GM13976 (cell line): Measurements from ENCODE around the gene HHIP.

Experiments used
- DNase-seq: peaks from one replicate; pipeline ENCODE4 v3.0.0; 2012; ENCODE audit warnings: low spot score
- in situ Hi-C: fragments of 300-500 bp; cut with MboI; formaldehyde crosslinking; loops from one replicate; pipeline ENCODE4 v1.12.0; 2022; ENCODE audit warnings: low sequenced_read_pairs, mixed read lengths, inconsistent platforms; ENCODE audit not compliant: unreplicated experiment
- TF ChIP-seq, protein P1 (sequence below): IDR thresholded peaks from 2 replicates; pipeline ENCODE4 v1.5.1; 2012; ENCODE audit warnings: borderline replicate concordance, mild to moderate bottlenecking; ENCODE audit not compliant: insufficient read depth; ENCODE audit errors: extremely low read depth, missing control alignments, control extremely low read depth

Gene HHIP

DNA sequence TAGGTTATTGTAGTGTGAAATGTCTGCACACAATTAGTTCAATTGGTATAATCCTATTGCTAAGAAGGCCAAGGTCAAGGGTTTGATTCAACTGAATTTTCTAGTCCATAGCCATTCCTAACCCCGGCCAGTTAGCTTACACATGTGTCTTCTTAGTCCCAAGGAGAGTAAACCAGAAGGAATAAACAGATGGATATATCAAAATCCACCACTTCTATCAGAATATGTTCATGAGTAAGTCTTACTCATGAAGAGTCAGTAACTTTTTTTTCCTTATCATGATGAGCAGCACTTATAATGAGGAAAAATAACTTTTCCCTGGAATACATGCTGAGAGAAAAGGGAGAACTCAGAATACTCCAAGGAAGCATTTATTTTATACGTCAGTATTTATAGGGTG lies 9.5 kb downstream of the HHIP start:
- in situ Hi-C loops = no loop called here
- TF ChIP-seq, protein P1, sequence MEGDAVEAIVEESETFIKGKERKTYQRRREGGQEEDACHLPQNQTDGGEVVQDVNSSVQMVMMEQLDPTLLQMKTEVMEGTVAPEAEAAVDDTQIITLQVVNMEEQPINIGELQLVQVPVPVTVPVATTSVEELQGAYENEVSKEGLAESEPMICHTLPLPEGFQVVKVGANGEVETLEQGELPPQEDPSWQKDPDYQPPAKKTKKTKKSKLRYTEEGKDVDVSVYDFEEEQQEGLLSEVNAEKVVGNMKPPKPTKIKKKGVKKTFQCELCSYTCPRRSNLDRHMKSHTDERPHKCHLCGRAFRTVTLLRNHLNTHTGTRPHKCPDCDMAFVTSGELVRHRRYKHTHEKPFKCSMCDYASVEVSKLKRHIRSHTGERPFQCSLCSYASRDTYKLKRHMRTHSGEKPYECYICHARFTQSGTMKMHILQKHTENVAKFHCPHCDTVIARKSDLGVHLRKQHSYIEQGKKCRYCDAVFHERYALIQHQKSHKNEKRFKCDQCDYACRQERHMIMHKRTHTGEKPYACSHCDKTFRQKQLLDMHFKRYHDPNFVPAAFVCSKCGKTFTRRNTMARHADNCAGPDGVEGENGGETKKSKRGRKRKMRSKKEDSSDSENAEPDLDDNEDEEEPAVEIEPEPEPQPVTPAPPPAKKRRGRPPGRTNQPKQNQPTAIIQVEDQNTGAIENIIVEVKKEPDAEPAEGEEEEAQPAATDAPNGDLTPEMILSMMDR = no peak
- DNase-seq = no peak

DNA sequence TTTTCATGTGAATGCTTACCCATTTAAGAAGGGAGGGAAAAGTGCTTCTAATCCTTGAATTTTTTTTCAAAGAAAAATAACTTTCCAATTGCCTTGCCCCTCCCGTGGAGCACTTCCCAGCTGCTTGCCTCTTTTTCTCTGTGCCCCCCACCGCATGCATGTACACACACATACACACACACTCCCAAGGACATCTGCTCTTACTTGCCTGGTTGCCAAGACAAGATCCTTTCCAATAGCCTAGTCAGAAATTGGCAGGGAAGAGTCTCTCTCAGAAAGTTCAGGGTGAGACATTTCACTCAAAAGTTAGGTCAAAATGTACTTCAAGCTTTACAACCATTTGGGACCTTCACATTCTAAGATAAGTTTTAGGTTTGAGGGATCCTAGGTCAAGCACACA lies 10.9 kb downstream of the HHIP start:
- in situ Hi-C loops = no loop called here

DNA sequence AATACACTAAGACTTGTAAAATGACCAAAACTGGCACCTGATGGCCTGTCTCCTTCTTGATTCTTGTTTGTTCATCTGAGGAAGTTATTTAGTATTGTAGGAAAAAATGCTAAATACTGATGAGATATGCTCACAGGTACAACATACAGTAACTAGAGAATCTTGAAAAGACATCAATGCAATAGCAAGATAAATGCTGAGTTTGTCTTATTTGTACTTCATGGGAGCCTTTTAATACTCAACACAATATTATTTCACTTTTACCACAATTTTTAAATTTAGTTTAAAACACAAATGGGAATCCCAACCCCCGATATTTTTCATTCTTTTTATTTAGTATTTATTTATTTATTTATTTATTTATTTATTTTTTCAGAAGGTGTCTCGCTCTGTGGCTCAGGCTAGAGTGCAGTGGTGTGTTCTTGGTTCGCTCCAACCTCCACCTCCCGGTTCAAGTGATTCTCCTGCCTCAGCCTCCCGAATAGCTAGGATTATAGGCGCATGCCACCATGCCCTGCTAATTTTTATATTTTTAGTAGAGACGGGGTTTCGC lies 12.1 kb downstream of the HHIP start:
- TF ChIP-seq, protein P1 = no peak
- in situ Hi-C loops = no loop called here

More for the DNA sequence above, 10.9 kb downstream of the HHIP start:
- TF ChIP-seq, protein P1 = no peak
- no peak for DNase-seq

DNA sequence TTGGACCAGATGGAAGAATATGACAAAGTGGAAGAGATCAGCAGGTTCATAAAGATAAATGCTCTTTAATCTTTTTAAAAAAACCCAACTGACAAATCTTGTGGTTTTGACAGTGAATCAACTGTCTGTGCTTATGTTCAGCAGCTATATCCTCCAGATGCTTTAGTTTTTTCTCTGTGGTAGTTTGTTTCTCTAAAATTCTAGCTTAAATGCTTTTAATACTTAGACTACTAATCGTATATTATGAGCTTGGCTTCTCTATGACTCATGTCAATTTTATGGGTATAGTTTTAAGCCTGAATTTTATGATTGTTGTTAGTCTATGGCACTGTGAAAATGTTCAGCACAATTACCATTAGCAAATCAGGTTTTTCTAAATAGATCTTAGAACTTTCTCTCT lies 12.9 kb downstream of the HHIP start:
- no peak for DNase-seq
- TF ChIP-seq, protein P1 = no peak

More for the DNA sequence above, 12.1 kb downstream of the HHIP start:
- no peak for DNase-seq

DNA sequence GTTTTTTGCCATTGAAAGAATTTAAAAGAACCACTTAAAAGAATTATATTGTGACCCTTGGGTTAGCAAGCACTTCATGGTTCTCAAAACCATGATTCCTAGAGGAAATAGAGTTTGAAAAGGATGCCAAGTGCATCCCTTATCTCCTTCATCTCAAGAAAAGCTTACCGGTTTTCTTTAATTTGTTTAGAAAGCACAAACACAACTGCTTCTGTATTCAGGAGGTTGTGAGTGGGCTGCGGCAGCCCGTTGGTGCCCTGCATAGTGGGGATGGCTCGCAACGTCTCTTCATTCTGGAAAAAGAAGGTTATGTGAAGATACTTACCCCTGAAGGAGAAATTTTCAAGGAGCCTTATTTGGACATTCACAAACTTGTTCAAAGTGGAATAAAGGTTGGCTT lies 13.5 kb downstream of the HHIP start:
- TF ChIP-seq, protein P1 = no peak
- in situ Hi-C loops = no loop called here
- no peak for DNase-seq

More for the DNA sequence above, 12.9 kb downstream of the HHIP start:
- in situ Hi-C loops = no loop called here

DNA sequence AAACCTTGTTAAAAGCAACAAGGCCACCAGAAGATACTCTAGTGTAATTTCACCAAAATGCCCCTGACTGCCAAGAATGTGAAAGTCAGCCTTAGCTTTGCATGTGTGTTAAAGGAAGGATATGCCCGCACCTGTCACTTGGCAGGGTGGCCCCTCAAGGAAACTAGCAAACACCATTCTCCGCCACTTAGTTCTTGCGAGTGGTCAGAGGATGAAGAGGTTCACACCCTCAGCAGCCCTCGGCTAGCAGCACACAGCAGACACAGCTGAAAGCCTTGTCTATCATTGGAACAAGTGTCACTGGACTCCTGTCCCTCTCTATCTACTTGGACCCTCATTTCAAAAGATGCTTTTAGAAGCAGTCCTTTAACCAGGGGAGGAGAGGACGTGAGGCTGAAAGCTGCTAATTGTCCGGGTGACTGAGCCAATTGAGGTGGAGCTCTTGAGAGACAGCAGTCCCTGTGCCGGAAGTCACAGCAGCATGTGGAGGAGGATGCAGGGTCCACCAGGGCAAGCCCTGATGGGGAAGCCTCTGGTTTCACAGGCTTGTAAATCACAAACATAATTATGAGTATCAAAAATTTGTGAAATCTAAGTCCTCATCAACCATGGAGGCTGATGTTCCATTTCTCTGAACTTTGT lies 18.0 kb downstream of the HHIP start:
- in situ Hi-C loops = no loop called here
- TF ChIP-seq, protein P1 = no peak
- no peak for DNase-seq
